GM10248 (cell line): ENCODE measurements around the gene ABAT.

Source experiments
- CTCF ChIA-PET: fragments of 300-600 bp; sonication (Branson Sonifier 250); formaldehyde crosslinking; extraction: SDS; loops from one replicate; lab custom pipeline; 2021; ENCODE audit warnings: antibody characterized with exemption; lab: Yijun Ruan, JAX
- POLR2A ChIA-PET: fragments of 350-650 bp; sonication (Branson Sonifier 250); formaldehyde crosslinking; extraction: SDS; loops from one replicate; lab custom pipeline; 2020; ENCODE audit warnings: antibody characterized with exemption; lab: Yijun Ruan, JAX
- DNase-seq: peaks from one replicate; pipeline ENCODE4 v3.0.0; 2012; ENCODE audit errors: extremely low spot score
- TF ChIP-seq, protein P1 (sequence below): IDR thresholded peaks from 2 replicates; pipeline ENCODE4 v1.5.1; 2012; ENCODE audit warnings: mild to moderate bottlenecking, low read depth; ENCODE audit errors: extremely low read depth, missing control alignments, control extremely low read depth

ABAT gene

DNA sequence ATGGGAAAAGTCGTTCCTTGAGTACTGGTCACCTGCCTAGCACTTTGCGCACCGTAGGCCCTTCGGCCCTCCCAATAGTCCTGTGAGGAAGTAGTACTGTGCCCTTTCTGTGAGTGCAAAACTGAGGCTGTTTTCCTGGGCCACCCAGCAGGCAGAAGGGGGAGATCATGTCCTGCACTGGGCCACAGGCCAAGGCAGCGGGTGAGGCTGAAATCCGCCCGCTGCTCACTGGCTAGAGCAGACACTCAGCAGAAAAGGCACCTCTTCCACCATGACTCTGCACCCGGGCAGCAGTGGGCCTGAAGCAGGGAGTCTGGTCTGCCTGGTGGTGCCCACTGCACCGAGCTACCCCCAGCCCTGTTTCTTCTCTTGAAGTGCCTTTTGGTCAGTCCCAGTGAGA lies 32.7 kb upstream of the ABAT start:
- no peak for DNase-seq
- TF ChIP-seq, protein P1, sequence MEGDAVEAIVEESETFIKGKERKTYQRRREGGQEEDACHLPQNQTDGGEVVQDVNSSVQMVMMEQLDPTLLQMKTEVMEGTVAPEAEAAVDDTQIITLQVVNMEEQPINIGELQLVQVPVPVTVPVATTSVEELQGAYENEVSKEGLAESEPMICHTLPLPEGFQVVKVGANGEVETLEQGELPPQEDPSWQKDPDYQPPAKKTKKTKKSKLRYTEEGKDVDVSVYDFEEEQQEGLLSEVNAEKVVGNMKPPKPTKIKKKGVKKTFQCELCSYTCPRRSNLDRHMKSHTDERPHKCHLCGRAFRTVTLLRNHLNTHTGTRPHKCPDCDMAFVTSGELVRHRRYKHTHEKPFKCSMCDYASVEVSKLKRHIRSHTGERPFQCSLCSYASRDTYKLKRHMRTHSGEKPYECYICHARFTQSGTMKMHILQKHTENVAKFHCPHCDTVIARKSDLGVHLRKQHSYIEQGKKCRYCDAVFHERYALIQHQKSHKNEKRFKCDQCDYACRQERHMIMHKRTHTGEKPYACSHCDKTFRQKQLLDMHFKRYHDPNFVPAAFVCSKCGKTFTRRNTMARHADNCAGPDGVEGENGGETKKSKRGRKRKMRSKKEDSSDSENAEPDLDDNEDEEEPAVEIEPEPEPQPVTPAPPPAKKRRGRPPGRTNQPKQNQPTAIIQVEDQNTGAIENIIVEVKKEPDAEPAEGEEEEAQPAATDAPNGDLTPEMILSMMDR = no peak
- ChIA-PET CTCF (no interaction called here), POLR2A (no interaction called here)

DNA sequence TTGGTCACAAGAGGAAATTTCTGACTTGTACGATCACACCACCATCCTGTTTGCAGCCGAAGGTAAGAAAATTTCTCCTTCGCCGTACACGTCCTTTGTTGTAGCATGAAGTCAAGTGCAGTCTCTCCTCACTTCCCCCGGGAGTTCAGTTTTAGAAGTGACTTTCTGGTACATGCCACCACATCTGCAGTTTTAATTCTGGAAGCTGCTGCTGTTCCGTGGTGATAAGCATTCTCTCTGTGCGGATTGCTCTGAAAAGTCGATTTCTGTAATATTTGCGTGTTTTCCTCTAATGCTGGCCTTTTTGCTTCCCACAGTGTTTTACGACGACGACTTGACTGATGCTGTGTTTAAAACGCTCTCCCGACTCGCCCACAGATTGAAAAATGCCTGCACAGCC lies 32.3 kb upstream of the ABAT start:
- POLR2A ChIA-PET = no interaction called here
- CTCF ChIA-PET = no interaction called here
- DNase-seq = no peak
- TF ChIP-seq, protein P1 = no peak

GRCh38 chr16:8644211-8645140 lies 29.9 kb upstream of the ABAT start:
- no peak for DNase-seq
- POLR2A ChIA-PET = no interaction called here
- TF ChIP-seq, protein P1 = no peak
- CTCF ChIA-PET = interaction anchor here (0.7 to 1.7 kb wide), 6 partner anchors 9 to 67 kb away, joined by 3 to 6 read pairs (median 3); no protein-coding TSS in a partner anchor

GRCh38 chr16:8645141-8645521 lies 29.3 kb upstream of the ABAT start:
- TF ChIP-seq, protein P1 = no peak
- POLR2A ChIA-PET = no interaction called here
- CTCF ChIA-PET = interaction anchor here (1.0 to 1.2 kb wide), 2 partner anchors 10 to 68 kb away, joined by 3 read pairs; no protein-coding TSS in a partner anchor
- DNase-seq = no peak

GRCh38 chr16:8645831-8646230 lies 28.6 kb upstream of the ABAT start:
- TF ChIP-seq, protein P1 = no peak
- ChIA-PET POLR2A (no interaction called here), CTCF (no interaction called here)
- no peak for DNase-seq

GRCh38 chr16:8646326-8647053 lies 27.9 kb upstream of the ABAT start:
- TF ChIP-seq, protein P1 = no peak
- POLR2A ChIA-PET = no interaction called here
- no peak for DNase-seq
- CTCF ChIA-PET = no interaction called here
